B cell (primary cell): Measurements from ENCODE around the gene TTC28.

Experiments
- EZH2 ChIP-seq: IDR thresholded peaks from 2 replicates; pipeline ENCODE4 v1.6.1; 2012; ENCODE audit warnings: borderline replicate concordance, low read depth, mild to moderate bottlenecking, moderate library complexity, low read length; ENCODE audit not compliant: insufficient read depth, poor library complexity, severe bottlenecking
- TF ChIP-seq, protein P1 (sequence below): fragments of 200-600 bp; IDR thresholded peaks from one replicate; pipeline ENCODE4 v1.8.0; 2022; ENCODE audit warnings: antibody characterized with exemption, mild to moderate bottlenecking

GRCh38 chr22:28656181-28656580 lies 23.5 kb downstream of the TTC28 start:
- TF ChIP-seq, protein P1, sequence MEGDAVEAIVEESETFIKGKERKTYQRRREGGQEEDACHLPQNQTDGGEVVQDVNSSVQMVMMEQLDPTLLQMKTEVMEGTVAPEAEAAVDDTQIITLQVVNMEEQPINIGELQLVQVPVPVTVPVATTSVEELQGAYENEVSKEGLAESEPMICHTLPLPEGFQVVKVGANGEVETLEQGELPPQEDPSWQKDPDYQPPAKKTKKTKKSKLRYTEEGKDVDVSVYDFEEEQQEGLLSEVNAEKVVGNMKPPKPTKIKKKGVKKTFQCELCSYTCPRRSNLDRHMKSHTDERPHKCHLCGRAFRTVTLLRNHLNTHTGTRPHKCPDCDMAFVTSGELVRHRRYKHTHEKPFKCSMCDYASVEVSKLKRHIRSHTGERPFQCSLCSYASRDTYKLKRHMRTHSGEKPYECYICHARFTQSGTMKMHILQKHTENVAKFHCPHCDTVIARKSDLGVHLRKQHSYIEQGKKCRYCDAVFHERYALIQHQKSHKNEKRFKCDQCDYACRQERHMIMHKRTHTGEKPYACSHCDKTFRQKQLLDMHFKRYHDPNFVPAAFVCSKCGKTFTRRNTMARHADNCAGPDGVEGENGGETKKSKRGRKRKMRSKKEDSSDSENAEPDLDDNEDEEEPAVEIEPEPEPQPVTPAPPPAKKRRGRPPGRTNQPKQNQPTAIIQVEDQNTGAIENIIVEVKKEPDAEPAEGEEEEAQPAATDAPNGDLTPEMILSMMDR = no peak
- no peak for TF ChIP-seq EZH2
